Neural cell (in vitro differentiated cells): Measurements from ENCODE around the gene CYP2D6. TPM values are rescaled to one million over a fixed set of nuclear protein-coding genes. Genes with fewer than 3 reads are reported as not detected.

Experiments
- H2AFZ ChIP-seq: fragments of 200-600, 300-800 bp; sonication (generic), shearing (Covaris generic); 2 replicates; pipeline ENCODE4 v1.6.0; 2014; ENCODE audit warnings: low read depth, mild to moderate bottlenecking, antibody characterized with exemption, low read length, moderate library complexity
- H3F3A ChIP-seq: fragments of 200-600 bp; shearing (Covaris generic); 2 replicates; pipeline ENCODE4 v1.6.1; 2016; ENCODE audit warnings: mild to moderate bottlenecking, moderate library complexity, mixed read lengths, antibody characterized with exemption, low read length; ENCODE audit not compliant: insufficient read depth, poor library complexity, severe bottlenecking
- H3K27ac ChIP-seq: fragments of 200-600, 300-800 bp; sonication (generic), shearing (Covaris generic); 2 replicates; pipeline ENCODE4 v1.5.1; 2014; ENCODE audit warnings: mild to moderate bottlenecking, low read length, moderate library complexity
- H3K27me3 ChIP-seq: fragments of 300-800, 200-600 bp; sonication (generic), shearing (Covaris generic); 2 replicates; pipeline ENCODE4 v1.6.0; 2014; ENCODE audit warnings: mild to moderate bottlenecking, low read depth, low read length, moderate library complexity; ENCODE audit not compliant: insufficient read depth
- H3K36me3 ChIP-seq: fragments of 300-800, 200-600 bp; sonication (generic), shearing (Covaris generic); 2 replicates; pipeline ENCODE4 v1.5.1; 2014; ENCODE audit warnings: mild to moderate bottlenecking, antibody characterized with exemption, low read length, moderate library complexity; ENCODE audit not compliant: insufficient read depth
- H3K4me2 ChIP-seq: fragments of 300-800, 200-600 bp; sonication (generic), shearing (Covaris generic); 2 replicates; pipeline ENCODE4 v1.6.0; 2014; ENCODE audit warnings: mild to moderate bottlenecking, low read length
- H3K4me3 ChIP-seq: fragments of 300-800, 200-600 bp; sonication (generic), shearing (Covaris generic); 2 replicates; pipeline ENCODE4 v1.5.1; 2014; ENCODE audit warnings: mild to moderate bottlenecking, low read length, moderate library complexity
- H3K79me2 ChIP-seq: fragments of 200-600 bp; shearing (Covaris generic); replicated peaks from 2 replicates; pipeline ENCODE4 v1.6.0; 2014; ENCODE audit warnings: mild to moderate bottlenecking, low read length, moderate library complexity; ENCODE audit not compliant: insufficient read depth
- H3K9ac ChIP-seq: fragments of 300-800, 200-600 bp; sonication (generic), shearing (Covaris generic); 2 replicates; pipeline ENCODE4 v1.6.1; 2016; ENCODE audit warnings: mild to moderate bottlenecking, low read length, mixed read lengths
- H3K9me2 ChIP-seq: fragments of 200-600 bp; shearing (Covaris generic); 2 replicates; pipeline ENCODE4 v1.6.1; 2016; ENCODE audit warnings: mild to moderate bottlenecking, low read length, mixed read lengths; ENCODE audit not compliant: insufficient read depth
- H3K9me3 ChIP-seq: fragments of 200-600, 300-800 bp; sonication (generic), shearing (Covaris generic); 2 replicates; pipeline ENCODE4 v1.6.1; 2016; ENCODE audit warnings: mild to moderate bottlenecking, mixed run types, low read length, moderate library complexity, mixed read lengths
- H4K20me1 ChIP-seq: fragments of 200-600 bp; shearing (Covaris generic); 2 replicates; pipeline ENCODE4 v1.6.1; 2016; ENCODE audit warnings: mild to moderate bottlenecking, mixed run types; ENCODE audit not compliant: insufficient read depth
- EP300 ChIP-seq: fragments of 450-650 bp; conservative IDR thresholded peaks from 2 replicates; pipeline ENCODE4 v1.6.1; 2014; ENCODE audit warnings: antibody characterized with exemption, mild to moderate bottlenecking, moderate library complexity; ENCODE audit not compliant: poor library complexity, severe bottlenecking
- EZH2 ChIP-seq: fragments of 200-600, 300-800 bp; shearing (Covaris generic), sonication (generic); IDR thresholded peaks from 2 replicates; pipeline ENCODE4 v1.6.1; 2014; ENCODE audit warnings: antibody characterized with exemption, low read length, borderline replicate concordance, mild to moderate bottlenecking; ENCODE audit not compliant: insufficient read depth, poor library complexity, severe bottlenecking
- MXI1 ChIP-seq: fragments of 450-650 bp; conservative IDR thresholded peaks from 2 replicates; pipeline ENCODE4 v1.6.1; 2014; ENCODE audit warnings: antibody characterized with exemption, mild to moderate bottlenecking; ENCODE audit not compliant: poor library complexity, severe bottlenecking
- POLR2AphosphoS5 ChIP-seq: IDR thresholded peaks from 2 replicates; pipeline ENCODE4 v1.6.1; 2012
- RAD21 ChIP-seq: fragments of 450-650 bp; conservative IDR thresholded peaks from 2 replicates; pipeline ENCODE4 v1.6.1; 2014; ENCODE audit warnings: antibody characterized with exemption, mild to moderate bottlenecking, moderate library complexity
- REST ChIP-seq: IDR thresholded peaks from 2 replicates; pipeline ENCODE4 v1.6.1; 2012; ENCODE audit warnings: borderline replicate concordance
- SMC3 ChIP-seq: fragments of 450-650 bp; conservative IDR thresholded peaks from 2 replicates; pipeline ENCODE4 v1.6.1; 2014; ENCODE audit warnings: antibody characterized with exemption, mild to moderate bottlenecking, moderate library complexity; ENCODE audit not compliant: poor library complexity
- TAF1 ChIP-seq: IDR thresholded peaks from 2 replicates; pipeline ENCODE4 v1.6.1; 2012; ENCODE audit warnings: low read depth
- polyA plus RNA-seq: library from polyadenylated mRNA; depleted of rRNA; stranded (reverse); fragments of >200 nt; gene quantifications from 2 replicates; pipeline ENCODE4 v1.2.3, GENCODE V29; 2014
- TF ChIP-seq, protein P1 (sequence below): fragments of 450-650 bp; IDR thresholded peaks from 2 replicates; pipeline ENCODE4 v1.5.1; 2014; ENCODE audit warnings: antibody characterized with exemption, mild to moderate bottlenecking, moderate library complexity; ENCODE audit not compliant: poor library complexity, severe bottlenecking

CYP2D6 gene
- polyA plus RNA-seq, 1 donor from 2014 or later: 11.5 TPM

DNA sequence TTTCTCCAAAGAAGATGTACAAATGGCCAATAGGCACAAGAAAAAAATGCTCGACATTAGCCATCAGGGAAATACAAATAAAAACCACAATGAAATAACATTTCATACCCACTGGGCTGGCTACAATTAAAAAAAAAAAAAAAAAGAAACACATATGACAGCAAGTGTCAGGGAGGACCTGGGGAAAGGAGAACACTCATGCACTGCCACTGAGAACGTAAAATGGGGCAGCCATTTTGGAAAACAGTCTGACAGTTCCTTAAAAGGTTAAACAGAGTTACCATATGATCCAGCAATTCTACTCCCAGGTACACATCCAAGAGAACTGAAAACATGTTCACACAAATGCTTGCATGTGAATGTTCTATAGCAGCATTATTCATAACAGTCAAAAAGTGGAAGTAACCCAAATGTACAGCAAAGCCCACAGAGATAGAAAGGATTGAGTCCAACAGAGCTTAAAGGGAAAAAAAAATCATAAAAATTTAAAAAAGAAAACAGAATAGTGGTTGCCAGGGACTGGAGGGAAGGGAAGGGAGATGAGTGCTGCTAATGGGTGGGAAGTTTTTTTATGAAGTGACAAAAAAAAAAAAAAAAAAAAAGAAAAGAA, 48.4 kb upstream of the CYP2D6 start:
- H3K9me2 ChIP-seq: no peaks in the 10 kb centered on the region
- H2AFZ ChIP-seq: no peak overlapping the region
- peaks cover 14% of the 10 kb centered on the region for H3K79me2 ChIP-seq
- H3K4me2 ChIP-seq: no peak overlapping the region
- no peaks in the 10 kb centered on the region for H4K20me1 ChIP-seq
- no peak overlapping the region for H3K9ac ChIP-seq
- H3K4me3 ChIP-seq: no peak overlapping the region
- H3F3A ChIP-seq: no peaks in the 10 kb centered on the region
- H3K36me3 ChIP-seq: peaks cover 7% of the 10 kb centered on the region
- TF ChIP-seq, protein P1, sequence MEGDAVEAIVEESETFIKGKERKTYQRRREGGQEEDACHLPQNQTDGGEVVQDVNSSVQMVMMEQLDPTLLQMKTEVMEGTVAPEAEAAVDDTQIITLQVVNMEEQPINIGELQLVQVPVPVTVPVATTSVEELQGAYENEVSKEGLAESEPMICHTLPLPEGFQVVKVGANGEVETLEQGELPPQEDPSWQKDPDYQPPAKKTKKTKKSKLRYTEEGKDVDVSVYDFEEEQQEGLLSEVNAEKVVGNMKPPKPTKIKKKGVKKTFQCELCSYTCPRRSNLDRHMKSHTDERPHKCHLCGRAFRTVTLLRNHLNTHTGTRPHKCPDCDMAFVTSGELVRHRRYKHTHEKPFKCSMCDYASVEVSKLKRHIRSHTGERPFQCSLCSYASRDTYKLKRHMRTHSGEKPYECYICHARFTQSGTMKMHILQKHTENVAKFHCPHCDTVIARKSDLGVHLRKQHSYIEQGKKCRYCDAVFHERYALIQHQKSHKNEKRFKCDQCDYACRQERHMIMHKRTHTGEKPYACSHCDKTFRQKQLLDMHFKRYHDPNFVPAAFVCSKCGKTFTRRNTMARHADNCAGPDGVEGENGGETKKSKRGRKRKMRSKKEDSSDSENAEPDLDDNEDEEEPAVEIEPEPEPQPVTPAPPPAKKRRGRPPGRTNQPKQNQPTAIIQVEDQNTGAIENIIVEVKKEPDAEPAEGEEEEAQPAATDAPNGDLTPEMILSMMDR: no peak
- TF ChIP-seq RAD21 (no peak), SMC3 (no peak), TAF1 (no peak), EP300 (no peak), EZH2 (no peak)
- no peaks in the 10 kb centered on the region for H3K9me3 ChIP-seq
- no peaks in the 10 kb centered on the region for H3K27me3 ChIP-seq
- no peak overlapping the region for H3K27ac ChIP-seq

- peaks cover 6% of the 10 kb centered on the region for H3K79me2 ChIP-seq
- no peaks in the 10 kb centered on the region for H3K27me3 ChIP-seq
- no peaks in the 10 kb centered on the region for H3K9me3 ChIP-seq
- no peak overlapping the region for H3K4me2 ChIP-seq
- H2AFZ ChIP-seq: no peak overlapping the region
- H3K36me3 ChIP-seq: peaks cover 7% of the 10 kb centered on the region
- no peaks in the 10 kb centered on the region for H3F3A ChIP-seq
- H3K27ac ChIP-seq: no peak overlapping the region
- H3K9ac ChIP-seq: no peak overlapping the region
- no peak overlapping the region for H3K4me3 ChIP-seq
- TF ChIP-seq REST (no peak), SMC3 (no peak), EP300 (no peak), RAD21 (no peak), POLR2AphosphoS5 (no peak), MXI1 (no peak), TAF1 (no peak), EZH2 (no peak)
- TF ChIP-seq, protein P1: no peak
- H3K9me2 ChIP-seq: no peaks in the 10 kb centered on the region
- H4K20me1 ChIP-seq: no peaks in the 10 kb centered on the region
Observed at GRCh38 chr22:42177891-42178336, 47.3 kb upstream of the CYP2D6 start.
